GM18502 (cell line): ENCODE measurements around the gene RAB31.
A peak's percentile ranks its signal among the peaks of the same experiment; 100 is the strongest.
"Not testable (repeated sequence)": the region's sequence is repeated elsewhere in the genome, so short reads cannot be mapped to it uniquely, and the experiment has no call there.

Experiments
- ATAC-seq: cut with Tn5 transposase; IDR thresholded peaks from one replicate; pipeline ENCODE4 v1.9.1; 2021; ENCODE audit warnings: mild to moderate bottlenecking; ENCODE audit not compliant: unreplicated experiment, poor library complexity

RAB31 gene

GRCh38 chr18:9854801-9855676, 146.9 kb downstream of the RAB31 start:
- ATAC-seq = no peak

- no peak for ATAC-seq
Observed at GRCh38 chr18:9855681-9856080, 147.6 kb downstream of the RAB31 start.

GRCh38 chr18:9856092-9856491, 148.0 kb downstream of the RAB31 start:
- ATAC-seq = no peak

DNA sequence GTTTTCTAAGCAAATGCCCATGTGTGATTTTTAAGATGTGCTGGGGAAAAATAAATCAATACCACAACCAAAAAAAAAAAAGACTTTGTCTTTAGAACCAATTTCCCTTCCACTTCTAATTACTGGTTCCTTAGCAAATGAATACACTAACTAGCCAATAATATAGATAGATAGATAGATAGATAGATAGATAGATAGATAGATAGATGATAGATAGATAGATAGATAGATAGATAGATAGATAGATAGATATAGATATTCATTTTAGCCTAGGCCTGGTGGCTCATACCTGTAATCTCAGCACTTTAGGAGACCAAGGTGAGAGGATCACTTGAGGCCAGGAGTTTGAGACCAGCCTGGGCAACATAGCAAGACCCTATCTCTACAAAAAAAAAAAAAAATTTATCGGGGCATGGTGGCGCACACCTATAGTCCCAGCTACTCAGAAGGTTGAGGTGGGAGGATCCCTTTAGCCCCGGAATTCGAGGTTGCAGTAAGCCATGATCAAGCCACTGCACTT, 149.4 kb downstream of the RAB31 start:
- ATAC-seq = not testable (repeated sequence)

DNA sequence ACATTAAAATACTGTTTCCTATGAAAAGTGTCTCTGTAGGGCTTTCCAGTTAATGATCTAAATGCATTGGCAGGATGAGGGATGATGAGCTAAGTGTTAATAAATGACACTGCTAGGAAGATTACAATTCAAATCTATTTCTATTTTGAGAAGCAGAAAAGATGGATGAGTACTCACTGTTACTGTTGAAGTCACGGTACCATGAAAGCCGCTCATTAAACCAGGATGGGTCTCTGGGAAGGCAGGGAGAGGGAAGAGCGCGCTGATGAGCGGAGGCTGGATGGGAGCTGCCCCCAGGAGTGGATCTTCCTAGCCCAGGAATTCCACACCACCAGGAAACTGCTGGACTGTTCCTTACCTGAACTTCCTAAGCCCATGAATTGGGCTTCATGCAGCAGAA, 150.5 kb downstream of the RAB31 start:
- ATAC-seq = no peak

GRCh38 chr18:9859232-9859631, 151.1 kb downstream of the RAB31 start:
- no peak for ATAC-seq

DNA sequence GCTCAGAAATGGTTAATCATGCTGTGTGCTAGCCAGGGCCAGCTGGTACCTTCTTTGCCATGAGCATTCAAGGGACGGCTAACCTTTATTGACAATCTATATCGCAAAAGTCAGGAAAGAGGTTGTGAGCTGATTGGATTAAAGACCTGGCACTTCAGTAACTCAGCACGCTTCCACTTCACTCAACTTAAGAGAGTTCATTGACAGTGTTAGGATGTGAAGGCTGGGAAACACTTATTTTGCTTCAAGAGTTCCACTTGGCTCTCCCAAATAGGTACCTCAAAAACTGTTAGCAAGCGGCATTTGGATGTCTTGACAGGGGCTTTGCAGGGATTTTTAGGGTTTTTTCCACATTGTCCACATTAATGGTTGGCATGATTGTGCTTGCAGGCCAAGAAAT, 152.6 kb downstream of the RAB31 start:
- ATAC-seq = no peak

GRCh38 chr18:9861157-9861556, 153.1 kb downstream of the RAB31 start:
- peak; percentile 91 for ATAC-seq

DNA sequence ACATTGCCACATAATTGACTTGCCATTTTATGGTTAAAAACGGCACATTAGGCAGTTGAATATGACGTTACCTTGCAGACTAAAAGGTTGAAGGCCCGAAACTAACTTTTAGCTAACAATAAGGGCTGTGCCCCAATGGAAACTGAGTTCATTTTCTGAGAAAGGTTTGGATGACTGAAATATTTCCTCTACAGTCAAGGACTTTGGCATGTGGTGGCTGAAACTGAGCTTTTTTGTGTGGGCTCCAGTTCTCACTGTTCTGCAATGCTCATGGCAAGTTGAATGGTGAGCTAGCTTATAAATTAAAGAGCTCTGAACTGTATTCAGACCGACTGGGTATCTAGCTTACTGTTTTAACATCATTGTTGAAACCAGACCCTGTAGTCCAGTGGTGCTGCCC, 153.8 kb downstream of the RAB31 start:
- peak; percentile 43 for ATAC-seq

GRCh38 chr18:9862686-9863085, 154.6 kb downstream of the RAB31 start:
- no peak for ATAC-seq

- no peak for ATAC-seq
Observed at GRCh38 chr18:9863282-9863681, 155.2 kb downstream of the RAB31 start.

GRCh38 chr18:9865764-9866490, 157.8 kb downstream of the RAB31 start:
- no peak for ATAC-seq

- no peak for ATAC-seq
Observed at GRCh38 chr18:9866627-9867026, 158.5 kb downstream of the RAB31 start.

GRCh38 chr18:9867071-9867594, 159.0 kb downstream of the RAB31 start:
- ATAC-seq = no peak

- ATAC-seq = no peak
Observed at GRCh38 chr18:9868857-9869714, 161.0 kb downstream of the RAB31 start.

GRCh38 chr18:9869715-9870430, 161.8 kb downstream of the RAB31 start:
- ATAC-seq = no peak

GRCh38 chr18:9870431-9871008, 162.4 kb downstream of the RAB31 start:
- ATAC-seq = no peak

- ATAC-seq = no peak
Observed at GRCh38 chr18:9871244-9871746, 163.2 kb downstream of the RAB31 start.

DNA sequence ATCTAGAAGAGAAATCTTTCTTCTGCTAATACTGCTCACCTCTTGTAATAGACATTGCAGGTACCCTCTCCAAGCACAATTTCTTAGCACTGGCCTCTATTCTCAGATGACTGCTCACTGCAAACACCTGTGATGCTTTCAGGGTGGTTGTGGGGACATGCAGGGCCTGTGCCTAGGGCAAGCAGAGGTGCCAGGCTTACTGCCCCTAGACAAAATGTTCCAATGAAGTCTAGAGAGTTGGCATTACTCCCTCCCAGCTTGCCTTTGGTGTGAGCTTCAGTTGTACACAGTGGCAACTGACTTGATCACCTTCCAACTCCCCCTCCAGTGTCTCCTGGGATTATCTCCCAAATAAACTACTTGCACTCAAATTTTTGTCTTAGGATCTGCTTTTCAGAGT, 164.7 kb downstream of the RAB31 start:
- ATAC-seq = no peak
